Stimulated activated CD8-positive, alpha-beta memory T cell treated with anti-CD3 and anti-CD28 coated beads, Interleukin-15, amount 100 ng/mL, for 1 hour (primary cell): ENCODE data around the gene MYBPC2.
"Not testable (repeated sequence)": the region's sequence is repeated elsewhere in the genome, so short reads cannot be mapped to it uniquely, and the experiment has no call there.

Experiments used
- DNase-seq: peaks from one replicate; pipeline ENCODE4 v3.0.0-alpha.2; 2020; ENCODE audit warnings: low read depth

The MYBPC2 gene

DNA sequence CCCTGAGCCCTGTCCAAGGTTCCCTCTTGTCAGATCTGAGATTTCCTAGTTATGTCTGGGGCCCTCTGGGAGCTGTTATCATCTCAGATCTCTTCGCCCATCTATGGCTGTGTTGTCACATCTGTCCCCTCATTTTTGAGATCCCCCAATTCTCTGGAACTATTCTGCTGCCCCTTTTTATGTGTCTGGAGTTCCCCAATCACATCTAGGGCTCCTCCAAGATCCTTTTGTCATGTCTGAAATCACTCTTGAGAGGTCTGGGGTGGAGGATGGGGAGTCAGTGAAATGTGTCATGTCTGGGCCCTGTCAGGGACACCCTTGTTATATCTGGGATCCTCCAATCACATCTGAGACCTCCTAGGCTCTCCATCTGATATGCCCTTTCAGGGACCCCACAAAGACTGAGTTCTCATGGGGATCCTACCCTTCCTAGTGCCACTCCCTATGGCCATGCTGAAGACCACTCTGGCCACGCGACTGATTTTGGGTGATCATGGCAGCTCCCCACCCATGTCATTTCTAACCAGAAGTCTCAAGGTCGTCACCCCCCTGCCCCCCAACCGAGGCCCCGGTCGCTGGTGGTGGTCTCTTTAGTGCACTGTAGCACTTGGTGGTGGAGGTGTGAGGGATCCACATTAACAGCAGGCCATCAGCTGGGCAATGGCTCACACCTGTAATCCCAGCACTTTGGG lies 3.8 kb upstream of the MYBPC2 start:
- DNase-seq, result no peak

DNA sequence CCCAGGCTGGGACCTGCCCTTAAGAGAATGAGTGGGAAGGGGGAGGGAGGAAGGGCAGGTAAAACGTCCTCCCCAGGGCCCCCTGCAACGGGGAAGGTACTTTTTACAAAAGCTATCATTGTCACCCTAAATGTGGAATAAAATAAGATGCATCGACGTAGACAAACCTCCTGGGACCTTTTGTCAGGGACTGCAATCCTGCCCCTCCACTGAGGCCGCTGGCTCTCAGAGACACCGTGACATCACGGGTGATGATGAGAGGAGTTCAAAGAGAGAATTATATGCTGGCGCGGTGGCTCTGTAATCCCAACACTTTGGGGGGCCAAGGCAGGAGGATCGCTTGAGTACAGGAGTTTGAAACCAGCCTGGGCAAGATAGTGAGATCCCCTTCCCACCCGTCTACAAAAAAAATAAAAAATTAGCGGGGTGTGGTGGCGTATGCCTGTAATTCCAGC lies 1.8 kb upstream of the MYBPC2 start:
- DNase-seq, result no peak

DNA sequence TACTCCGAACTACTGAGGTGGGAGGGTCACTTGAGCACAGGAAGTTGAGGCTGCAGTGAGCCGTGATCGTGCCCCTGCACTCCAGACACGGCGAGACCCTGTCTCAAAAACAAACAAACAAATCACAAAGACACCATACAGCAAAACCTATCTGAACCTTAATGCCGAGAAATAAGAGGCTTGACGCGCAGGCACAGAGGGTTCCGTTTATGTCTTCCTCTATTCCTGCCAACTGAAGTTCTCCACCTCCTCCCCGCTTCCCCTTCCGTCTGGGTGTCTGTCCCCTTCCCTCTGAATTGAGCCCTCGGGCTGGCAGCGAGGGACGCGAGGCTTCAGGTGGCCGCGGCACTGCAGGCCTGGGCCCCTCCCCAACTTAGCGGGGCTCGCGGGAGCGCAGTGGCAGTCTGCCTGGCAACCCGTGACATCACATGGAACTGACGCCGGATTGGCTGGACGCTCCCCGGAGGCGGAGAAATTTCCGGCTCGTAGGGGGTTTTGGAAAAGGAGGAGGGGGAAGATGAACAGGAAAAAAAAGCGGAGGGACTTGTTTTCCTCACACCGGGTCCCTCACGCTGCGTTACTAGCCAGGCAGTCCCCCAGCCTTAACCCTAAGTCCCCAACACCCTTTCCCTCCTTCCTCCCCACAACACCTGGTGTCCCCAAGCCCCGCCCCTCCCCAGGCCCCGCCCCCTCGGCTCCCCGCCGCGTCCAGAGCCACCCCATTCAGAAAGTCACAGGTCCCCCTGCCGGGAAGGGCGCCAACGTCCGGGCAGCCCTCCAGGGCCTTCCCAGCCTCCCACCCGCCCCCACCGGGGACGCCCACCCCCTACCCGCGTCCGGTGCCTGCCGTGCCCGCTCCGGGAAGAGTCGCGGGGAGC lies 1.1 kb upstream of the MYBPC2 start:
- peak; percentile 90 for DNase-seq

DNA sequence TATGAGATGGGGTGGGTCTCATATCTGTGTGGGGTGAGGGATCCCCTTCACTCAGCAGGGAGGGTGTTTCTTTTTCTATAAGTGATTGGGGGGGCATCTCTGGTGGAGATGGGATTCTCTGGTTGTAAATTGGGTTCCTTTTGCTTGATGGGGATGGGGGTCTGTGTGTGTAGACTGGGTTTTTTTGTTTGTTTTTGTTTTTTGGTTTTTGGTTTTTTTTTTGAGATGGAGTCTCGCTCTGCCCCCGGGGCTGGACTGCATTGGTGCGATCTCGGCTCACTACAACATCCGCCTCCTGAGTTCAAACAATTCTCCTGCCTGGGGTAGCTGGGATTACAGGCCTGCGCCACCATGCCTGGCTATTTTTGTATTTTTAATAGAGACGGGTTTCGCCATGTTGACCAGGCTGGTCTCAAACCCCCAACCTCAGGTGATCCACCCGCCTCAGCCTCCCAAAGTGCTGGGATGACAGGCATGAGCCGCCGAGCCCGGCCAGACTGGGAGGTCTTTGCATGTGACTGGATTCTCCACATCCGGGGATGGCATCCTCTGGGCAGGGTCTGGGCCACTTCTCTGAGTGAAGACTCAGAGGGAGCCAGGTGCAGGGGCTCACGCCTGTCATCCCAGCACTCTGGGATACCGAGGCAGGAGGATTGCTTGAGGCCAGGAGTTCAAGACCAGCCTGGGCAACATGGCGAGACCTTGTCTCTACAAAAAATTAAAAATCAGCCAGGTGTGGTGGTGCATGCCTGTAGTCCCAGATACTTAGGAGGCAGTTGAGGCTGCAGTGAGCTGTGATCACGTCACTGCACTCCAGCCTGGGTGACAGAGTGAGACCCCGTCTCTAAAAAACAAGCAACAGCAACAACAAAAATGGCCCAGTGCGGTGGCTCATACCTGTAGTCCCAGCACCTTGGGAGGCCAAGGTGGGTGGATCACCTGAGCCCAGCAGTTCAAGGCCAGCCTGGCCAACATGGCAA lies 799 bp downstream of the MYBPC2 start:
- DNase-seq, result no peak

DNA sequence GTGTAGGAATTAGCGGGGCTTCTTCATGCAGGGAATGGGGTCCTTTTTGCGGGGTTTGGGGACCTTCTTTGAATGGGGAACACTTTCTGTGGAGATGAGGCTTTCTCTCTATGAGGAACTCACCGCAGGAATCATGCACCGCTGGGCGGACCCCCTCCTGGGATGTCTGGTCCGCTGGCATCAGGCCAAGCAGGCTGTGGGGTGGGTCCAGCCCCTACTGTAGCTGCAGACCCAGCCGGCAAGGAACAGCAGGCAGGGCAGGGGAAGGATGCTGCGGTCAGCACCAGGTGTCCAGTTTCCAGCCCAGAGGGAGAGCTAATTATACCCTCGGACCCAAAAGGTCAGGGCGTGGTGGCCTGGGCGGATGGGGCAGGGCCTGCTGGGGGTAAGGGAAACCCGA lies 1.8 kb downstream of the MYBPC2 start:
- DNase-seq, result no peak

DNA sequence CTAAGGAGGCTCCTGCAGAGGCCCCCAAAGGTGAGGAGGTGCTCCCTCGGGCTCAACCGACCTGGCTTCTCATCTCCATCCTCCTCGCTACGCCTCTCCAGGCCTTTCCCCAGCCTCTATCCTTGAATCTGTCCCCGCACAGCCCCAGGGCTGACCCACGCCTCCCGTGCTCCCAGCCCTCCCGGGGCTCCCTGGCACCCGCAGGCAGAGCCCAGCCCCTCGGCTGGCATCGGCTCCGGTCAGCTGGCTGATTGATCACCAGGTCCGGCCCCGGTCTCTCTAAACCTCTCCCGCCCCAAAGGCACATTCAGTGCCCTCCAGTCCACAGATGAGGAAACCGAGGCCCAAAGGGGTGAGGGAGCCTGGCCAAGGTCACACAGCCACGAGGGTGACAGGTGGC lies 2.5 kb downstream of the MYBPC2 start:
- DNase-seq, result no peak

DNA sequence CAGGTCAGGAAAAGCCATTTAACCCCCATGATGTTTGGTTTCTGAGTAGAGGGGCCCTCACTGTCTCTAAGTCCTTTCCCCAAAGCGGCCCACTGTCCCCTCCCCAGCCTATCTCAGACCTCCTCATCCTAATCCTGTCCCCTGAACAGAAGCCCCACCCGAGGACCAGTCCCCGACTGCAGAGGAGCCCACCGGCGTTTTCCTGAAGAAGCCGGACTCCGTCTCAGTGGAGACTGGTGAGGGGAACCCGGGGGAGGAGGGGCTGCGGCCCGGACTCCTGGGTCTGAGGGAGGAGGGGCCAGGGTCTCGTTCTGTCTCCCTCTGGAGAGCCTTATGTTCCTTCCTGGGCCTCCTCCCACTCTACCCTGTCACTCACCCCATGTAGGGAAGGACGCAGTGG lies 2.9 kb downstream of the MYBPC2 start:
- DNase-seq, result no peak

DNA sequence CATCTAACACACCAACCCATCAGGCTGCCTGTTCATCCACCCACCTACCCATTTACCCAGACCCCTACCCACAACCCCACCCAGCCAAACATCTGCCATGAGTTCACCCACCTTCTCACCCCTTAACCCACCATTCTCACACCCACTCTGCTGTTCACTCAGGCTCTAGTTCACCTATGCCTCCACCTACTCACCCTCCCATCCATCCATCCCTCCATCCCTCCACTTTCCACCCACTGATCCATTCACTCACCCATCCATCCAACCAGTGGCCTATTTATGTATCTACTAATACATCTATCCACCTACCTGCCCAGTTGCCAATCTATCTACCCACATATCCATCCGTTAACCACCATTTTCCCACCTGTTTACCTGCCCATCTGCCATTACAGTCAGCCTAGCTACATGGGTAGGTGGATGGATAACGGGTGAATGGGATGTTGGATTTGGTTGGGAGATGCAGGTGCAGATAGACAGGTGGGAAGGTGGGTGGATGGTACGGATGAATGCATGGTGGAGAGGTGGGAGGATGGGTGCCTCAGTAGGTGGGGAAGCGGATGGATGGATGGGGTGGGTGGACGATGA lies 5.3 kb downstream of the MYBPC2 start:
- DNase-seq, result no peak

DNA sequence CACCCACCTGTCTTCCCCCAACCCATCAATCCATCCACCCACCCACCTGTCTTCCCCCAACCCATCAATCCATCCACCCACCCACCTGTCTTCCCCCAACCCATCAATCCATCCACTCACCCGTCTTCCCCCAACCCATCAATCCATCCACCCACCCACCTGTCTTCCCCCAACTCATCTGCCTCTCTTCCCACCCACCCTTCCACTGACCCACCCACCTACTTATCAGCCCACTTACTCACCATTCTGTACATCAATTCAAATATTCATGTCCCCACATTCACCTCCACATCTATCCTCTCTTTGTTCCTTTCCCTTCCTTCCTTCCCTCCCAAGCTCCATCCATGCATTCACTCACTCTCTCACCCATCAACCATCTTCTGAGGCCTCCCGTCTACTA lies 6.4 kb downstream of the MYBPC2 start:
- not testable (repeated sequence) for DNase-seq

DNA sequence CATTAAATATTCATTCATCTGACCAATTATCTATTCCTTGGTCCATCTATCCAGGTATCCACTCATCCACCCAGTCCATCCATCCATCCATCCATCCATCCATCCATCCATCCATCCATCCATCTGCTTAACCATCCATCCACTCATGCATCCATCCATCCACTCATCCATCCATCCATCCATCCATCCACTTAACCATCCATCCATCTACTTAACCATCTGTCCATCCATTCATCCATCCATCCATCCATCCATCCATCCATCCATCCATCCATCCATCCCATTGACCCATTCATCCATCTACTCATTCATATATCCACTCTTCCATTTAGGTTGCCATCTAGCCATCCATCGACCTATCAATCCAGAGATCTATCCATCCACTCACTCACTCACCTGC lies 11.4 kb downstream of the MYBPC2 start:
- DNase-seq, result no peak

DNA sequence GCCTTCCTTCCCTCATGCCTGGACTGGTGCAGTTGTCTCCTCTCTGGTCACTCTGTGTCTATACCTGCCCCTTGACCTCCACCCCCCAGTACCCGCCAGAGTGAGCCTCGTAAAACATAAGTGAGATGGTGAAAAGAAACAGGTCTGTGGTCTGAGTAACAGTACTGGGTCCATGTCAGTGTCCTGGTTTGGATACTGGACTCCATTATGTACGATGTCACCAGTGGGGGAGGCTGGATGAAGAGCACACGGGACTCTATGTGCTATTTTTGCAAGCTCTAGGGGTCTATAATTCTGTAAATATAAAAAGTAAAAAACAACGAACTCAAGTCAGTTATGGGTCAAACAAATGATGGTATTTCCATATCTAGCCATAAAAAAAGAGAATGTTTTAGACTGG lies 14.4 kb downstream of the MYBPC2 start:
- DNase-seq, result no peak

DNA sequence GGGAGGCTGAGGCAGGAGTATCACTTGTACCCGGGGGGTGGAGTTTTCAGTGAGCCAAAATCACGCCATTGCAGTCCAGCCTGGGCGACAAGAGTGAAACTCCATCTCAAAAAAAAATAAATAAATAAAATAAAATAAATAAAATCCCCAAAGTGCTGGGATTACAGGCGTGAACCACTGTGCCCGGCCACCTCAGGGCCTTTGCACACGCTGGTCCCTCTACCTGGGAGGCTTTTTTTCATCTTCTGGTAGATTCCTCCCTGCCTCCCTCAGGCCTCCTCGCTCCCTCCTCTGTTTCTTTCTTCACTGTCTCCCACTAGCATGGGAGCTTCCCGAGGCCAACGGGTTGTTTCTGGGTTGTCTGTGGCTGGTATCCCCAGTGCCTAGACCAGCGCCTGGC lies 15.1 kb downstream of the MYBPC2 start:
- no peak for DNase-seq

DNA sequence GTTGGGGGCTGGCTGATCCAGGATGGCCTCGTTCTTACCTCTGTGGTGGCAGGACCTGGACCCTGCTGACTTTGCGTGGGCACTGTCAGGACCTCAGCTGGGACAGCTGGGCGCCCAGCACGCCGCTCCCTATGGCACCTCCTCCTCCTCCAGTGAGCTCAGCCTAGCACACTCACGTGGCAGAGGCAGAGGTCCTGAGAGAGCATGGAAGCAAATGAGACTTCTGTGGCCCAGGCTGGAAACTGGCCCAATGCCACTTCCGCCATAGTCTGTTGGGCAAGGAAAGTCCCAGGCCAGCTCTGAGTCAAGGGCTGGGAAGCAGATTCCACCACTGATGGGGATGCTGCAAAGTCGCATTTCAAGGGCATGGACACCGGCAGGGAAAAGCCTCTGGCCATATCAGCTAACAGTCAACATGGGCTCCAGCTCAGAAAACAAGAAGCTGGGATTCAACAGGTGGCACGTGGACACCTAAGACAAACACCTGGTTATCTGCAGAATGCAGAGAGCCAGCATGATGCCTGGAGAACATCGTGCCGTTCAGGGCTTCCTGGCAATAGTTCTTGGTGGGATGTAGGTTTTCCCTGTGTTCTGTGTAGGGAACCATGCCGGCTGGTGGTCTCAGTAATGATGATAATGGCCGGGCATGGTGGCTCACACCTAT lies 16.7 kb downstream of the MYBPC2 start:
- DNase-seq, result no peak

DNA sequence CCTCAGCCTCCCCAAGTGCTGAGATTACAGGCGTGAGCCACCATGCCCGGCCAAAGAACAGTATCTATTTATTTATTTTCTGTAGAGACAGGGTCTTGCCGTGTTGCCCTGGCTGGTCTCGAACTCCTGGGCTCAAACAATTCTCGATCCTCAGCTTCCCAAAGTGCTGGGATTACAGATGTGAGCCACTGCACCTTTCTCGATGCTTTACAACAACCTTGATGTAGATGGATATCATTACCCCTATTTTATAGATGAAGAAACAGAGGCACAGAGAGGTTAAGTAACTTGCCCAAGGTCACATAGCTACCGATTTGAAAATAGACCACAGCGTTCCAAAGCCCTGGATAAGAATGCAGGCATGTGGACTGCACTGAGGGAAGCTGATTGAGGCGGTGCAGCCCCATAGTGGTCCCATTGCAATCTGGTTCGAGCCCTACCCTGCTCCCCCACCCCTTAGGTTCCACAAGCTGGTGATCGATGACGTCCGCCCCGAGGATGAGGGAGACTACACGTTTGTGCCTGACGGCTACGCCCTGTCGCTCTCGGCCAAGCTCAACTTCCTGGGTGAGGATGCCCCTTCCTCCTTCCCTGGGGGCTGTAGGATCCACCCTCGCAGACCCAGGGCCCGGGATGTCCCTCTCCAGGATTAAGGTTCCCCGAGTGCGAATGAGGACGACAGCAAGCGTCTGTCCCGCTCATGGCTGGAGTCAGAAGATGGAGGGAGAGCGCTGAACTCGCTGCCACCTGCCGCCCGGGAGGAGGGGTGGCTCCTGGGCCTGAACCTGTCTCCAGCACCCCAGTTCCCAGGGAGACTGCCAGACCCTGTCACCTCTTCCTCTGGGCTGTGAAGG lies 17.9 kb downstream of the MYBPC2 start:
- DNase-seq, result no peak

DNA sequence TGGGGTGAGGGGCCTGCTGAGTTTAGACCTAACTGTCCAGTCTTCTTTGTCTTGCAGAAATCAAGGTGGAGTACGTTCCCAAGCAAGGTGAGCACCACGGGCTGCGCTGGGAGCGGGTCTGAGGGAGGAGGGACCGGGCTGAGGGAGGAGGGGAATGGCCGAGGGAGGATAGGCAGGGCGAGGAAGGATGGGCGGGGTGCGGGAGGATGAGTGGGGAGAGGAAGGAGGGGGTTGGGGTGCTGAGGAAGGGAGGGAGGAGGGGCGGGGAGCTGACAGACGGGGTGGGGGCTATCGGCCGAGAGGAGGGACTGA lies 18.5 kb downstream of the MYBPC2 start:
- DNase-seq, result no peak

DNA sequence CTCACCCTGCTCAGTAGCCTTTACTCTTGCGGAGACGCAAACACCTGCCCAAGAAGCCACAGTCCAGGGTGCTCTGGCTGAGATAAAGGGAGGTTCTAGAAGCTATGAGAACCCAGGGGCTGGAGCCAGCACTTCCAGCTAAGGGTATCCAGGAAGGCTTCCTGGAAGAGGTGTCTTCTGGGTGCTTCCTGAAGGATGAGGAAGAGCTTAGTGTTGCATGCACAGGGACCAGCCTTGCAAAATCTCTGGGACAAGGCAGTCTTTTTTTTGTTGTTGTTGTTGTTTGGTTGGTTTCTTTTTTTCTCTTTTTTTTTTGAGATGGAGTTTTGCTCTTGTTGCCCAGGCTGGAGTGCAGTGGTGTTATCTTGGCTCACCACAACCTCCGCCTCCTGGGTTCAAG lies 20.6 kb downstream of the MYBPC2 start:
- DNase-seq, result no peak

DNA sequence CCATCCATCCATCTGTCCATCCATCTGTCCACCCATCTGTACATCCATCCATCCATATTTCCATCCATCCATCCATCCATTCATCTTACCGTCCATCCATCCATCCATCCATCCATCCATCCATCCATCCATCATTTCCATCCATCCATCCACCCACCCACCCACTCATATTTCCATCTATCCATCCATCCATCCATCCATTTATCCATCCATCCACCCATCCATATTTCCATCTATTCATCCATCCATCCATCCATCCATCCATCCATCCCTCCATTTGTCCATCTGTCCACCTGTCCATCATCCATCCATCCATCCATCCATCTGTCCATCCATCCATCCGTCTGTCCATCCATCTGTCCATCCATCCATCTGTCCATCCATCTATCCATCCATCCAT lies 23.3 kb downstream of the MYBPC2 start:
- no peak for DNase-seq

DNA sequence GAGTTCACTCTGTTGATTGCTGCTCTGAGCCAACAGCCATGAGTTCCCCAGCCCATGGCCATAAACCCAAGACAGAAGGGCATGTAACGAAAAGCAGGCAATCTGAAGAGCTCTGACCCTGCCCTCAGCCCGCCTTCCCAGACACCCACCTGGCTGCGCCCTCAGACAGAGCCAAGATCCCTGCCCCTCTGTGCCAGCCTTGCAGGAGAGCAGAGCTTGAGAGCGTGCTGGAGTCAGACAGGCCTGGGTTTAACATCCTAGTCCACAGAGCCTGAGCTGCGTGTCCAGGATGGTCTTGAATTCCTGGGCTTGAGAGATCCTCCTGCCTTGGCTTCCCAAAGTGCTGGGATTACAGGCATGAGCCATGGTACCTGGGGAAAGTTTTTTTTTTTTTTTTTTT lies 24.6 kb downstream of the MYBPC2 start:
- no peak for DNase-seq

DNA sequence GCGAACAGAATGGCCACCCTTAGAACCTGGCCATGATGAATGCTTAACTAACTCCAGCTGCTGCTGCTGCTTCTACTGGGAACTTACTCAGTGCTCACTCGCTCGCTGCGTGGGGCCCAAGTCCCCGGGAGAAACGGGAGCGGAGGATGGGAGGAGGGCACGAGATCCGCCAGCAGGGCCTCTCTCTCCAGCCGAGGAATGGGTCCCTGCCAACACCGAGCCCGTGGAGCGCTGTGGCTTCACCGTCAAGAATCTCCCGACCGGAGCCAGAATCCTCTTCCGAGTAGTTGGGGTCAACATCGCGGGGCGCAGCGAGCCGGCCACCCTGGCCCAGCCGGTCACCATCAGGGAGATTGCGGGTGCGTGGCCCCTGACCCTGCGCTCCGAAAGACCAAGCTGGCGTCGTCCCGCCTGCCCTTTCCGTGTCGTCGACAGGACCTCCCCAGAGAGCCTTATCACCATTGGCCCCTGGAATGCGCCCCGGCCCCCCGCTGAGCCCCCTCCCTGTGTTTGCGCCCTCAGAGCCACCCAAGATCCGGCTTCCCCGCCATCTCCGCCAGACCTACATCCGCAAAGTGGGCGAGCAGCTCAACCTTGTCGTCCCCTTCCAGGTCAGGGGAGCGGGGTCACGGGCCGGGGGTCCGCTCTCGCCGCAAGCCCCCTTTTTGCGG lies 25.8 kb downstream of the MYBPC2 start:
- DNase-seq, result no peak

DNA sequence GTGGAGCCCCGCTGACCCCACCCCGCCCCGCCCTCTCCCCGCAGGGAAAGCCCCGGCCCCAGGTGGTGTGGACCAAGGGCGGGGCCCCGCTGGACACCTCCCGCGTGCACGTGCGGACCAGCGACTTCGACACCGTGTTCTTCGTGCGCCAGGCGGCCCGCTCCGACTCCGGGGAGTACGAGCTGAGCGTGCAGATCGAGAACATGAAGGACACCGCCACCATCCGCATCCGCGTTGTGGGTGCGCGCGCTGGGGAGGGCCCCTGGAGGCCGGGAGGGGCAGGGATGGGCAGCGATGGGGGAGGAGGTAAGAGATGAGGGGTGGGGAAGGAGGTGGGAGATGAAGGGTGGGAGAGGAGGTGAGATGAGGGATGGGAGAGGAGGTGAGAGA lies 26.4 kb downstream of the MYBPC2 start:
- no peak for DNase-seq
